Prostate gland (tissue), 2 donors: Measurements from ENCODE around the gene OR6K6. TPM values are rescaled to one million over a fixed set of nuclear protein-coding genes. Genes with fewer than 3 reads are reported as not detected.

Source experiments
- DNase-seq: peaks from one replicate; pipeline ENCODE4 v3.0.0-alpha.2; 2019; ENCODE audit warnings: low spot score
- H3K27ac ChIP-seq, 2 donors: fragments of 200-600 bp; sonication (generic); 2 replicates each; pipeline ENCODE4 v1.5.1; 2017 to 2019
- H3K27me3 ChIP-seq: fragments of 200-600 bp; sonication (generic); replicated peaks from 2 replicates; pipeline ENCODE4 v1.5.1; 2019; ENCODE audit not compliant: insufficient read depth
- H3K36me3 ChIP-seq, 2 donors: fragments of 200-600 bp; sonication (generic); 1 replicate in 1 of 2; 2 replicates in 1 of 2; pipeline versions ENCODE4 v1.5.1 to v1.8.1; 2017 to 2019
- H3K4me1 ChIP-seq: fragments of 200-600 bp; sonication (generic); replicated peaks from 2 replicates; pipeline ENCODE4 v1.5.1; 2019
- H3K4me3 ChIP-seq, 2 donors: fragments of 200-600 bp; sonication (generic); 2 replicates each; pipeline ENCODE4 v1.5.1; 2017 to 2019
- H3K9me3 ChIP-seq: fragments of 200-600 bp; sonication (generic); 2 replicates; pipeline ENCODE4 v1.5.1; 2017
- CTCF ChIP-seq, 4 experiments: fragments of 200-600 bp in 2 of 4; fragments of 450-650 bp in 2 of 4; sonication (generic) in 2 of 4; IDR thresholded peaks; 1 replicate in 3 of 4; 2 replicates in 1 of 4; pipeline ENCODE4 v1.5.1; 2016 to 2019; ENCODE audit warnings: antibody characterized with exemption in 4 of 4, mild to moderate bottlenecking in 2 of 4, moderate library complexity in 2 of 4
- POLR2A ChIP-seq: fragments of 450-650 bp; IDR thresholded peaks from one replicate; pipeline ENCODE4 v1.6.1; 2016; ENCODE audit warnings: antibody characterized with exemption, mild to moderate bottlenecking
- POLR2AphosphoS5 ChIP-seq: sonication (generic); formaldehyde crosslinking; IDR thresholded peaks from one replicate; pipeline ENCODE4 v1.6.1; 2017; ENCODE audit warnings: antibody characterized with exemption
- WGBS: methylation state at CpG from one replicate; pipeline ENCODE4 v1.1.5; 2018; 5-methylcytosine and 5-hydroxymethylcytosine counted together
- intact Hi-C: fragments of 100-400 bp; cut with DNase I; formaldehyde crosslinking; loops from one replicate; pipeline ENCODE4 v1.14.2; 2022
- small RNA-seq, 2 donors: library from RNA; depleted of rRNA; stranded (forward); fragments of <200 nt; gene quantifications; one replicate each; pipeline ENCODE3, GENCODE V24; 2016
- total RNA-seq, 2 donors: library from RNA; depleted of rRNA; stranded (reverse); fragments of >200 nt; gene quantifications; one replicate each; pipeline ENCODE4 v1.1.0, GENCODE V29; 2016

The OR6K6 gene
- total RNA-seq, 2 donors from 2014 or later, result not detected

- TF ChIP-seq POLR2AphosphoS5 (no peak), CTCF (IDR thresholded peaks at IDR 0.05) (no peak), POLR2A (no peak)
- Histone ChIP-seq H3K4me1 (no peaks in the 10 kb centered on the region), H3K27ac (no peak overlapping the region), H3K27me3 (no peaks in the 10 kb centered on the region), H3K9me3 (no peaks in the 10 kb centered on the region), H3K36me3 (no peaks in the 10 kb centered on the region), H3K4me3 (no peak overlapping the region)
- WGBS, result 80% methylated on average over 4 of the region's 4 CpGs
- DNase-seq, result no peak
- intact Hi-C loops, result no loop called here
These were observed 45.2 kb downstream of the OR6K6 start for GRCh38 chr1:158799689-158800088.

- no peak overlapping the region for H3K27ac ChIP-seq
These were observed 46.0 kb downstream of the OR6K6 start for GRCh38 chr1:158800526-158800925.

GRCh38 chr1:158801396-158801795 lies 46.9 kb downstream of the OR6K6 start:
- 92% methylated on average over 1 of the region's 1 CpG for WGBS
- DNase-seq, result no peak
- no peak for TF ChIP-seq POLR2AphosphoS5
- TF ChIP-seq POLR2A, result no peak
- TF ChIP-seq CTCF (IDR thresholded peaks at IDR 0.05), result no peak
- Histone ChIP-seq H3K27me3 (no peaks in the 10 kb centered on the region), H3K9me3 (no peaks in the 10 kb centered on the region), H3K4me1 (no peaks in the 10 kb centered on the region), H3K4me3 (no peak overlapping the region), H3K27ac (no peak overlapping the region), H3K36me3 (no peaks in the 10 kb centered on the region)
- intact Hi-C loops, result no loop called here

More at GRCh38 chr1:158800526-158800925, 46.0 kb downstream of the OR6K6 start:
- no peaks in the 10 kb centered on the region for H3K4me1 ChIP-seq
- TF ChIP-seq CTCF (IDR thresholded peaks at IDR 0.05), result no peak
- H3K27me3 ChIP-seq, result no peaks in the 10 kb centered on the region
- 90% methylated on average over 2 of the region's 2 CpGs for WGBS
- no peaks in the 10 kb centered on the region for H3K36me3 ChIP-seq
- intact Hi-C loops, result no loop called here
- no peak for DNase-seq
- no peak overlapping the region for H3K4me3 ChIP-seq
- no peaks in the 10 kb centered on the region for H3K9me3 ChIP-seq

- 79% methylated on average over 1 of the region's 1 CpG for WGBS
- Histone ChIP-seq H3K36me3 (no peaks in the 10 kb centered on the region), H3K9me3 (no peaks in the 10 kb centered on the region), H3K4me3 (no peak overlapping the region), H3K4me1 (no peaks in the 10 kb centered on the region), H3K27me3 (no peaks in the 10 kb centered on the region), H3K27ac (no peak overlapping the region)
- DNase-seq, result no peak
- intact Hi-C loops, result no loop called here
- TF ChIP-seq POLR2A (no peak), POLR2AphosphoS5 (no peak), CTCF (IDR thresholded peaks at IDR 0.05) (no peak)
These were observed 49.2 kb downstream of the OR6K6 start for GRCh38 chr1:158803678-158804077.

Small RNA genes lying within 50 kb of the gene (small RNA-seq; reads per million reads assigned to genes)
- gene OR2AQ1P, result 0 reads per million in 2 donors

Other genes with a start within 250 kb of the OR6K6 start
- gene OR6Y1, start 200.3 kb upstream of the OR6K6 start, total RNA-seq, result not detected
- not detected for gene OR6P1, start 184.1 kb upstream of the OR6K6 start, total RNA-seq
- not detected for gene OR10X1, start 174.8 kb upstream of the OR6K6 start, total RNA-seq
- not detected for gene OR10Z1, start 149.5 kb upstream of the OR6K6 start, total RNA-seq
- gene SPTA1, start 68.0 kb upstream of the OR6K6 start, total RNA-seq, result under 1 TPM in 1 of 2 donors, not detected in 1; 0.28 TPM
- gene OR6K2, start 54.1 kb upstream of the OR6K6 start, total RNA-seq, result not detected
- gene OR6K3, start 34.0 kb upstream of the OR6K6 start, total RNA-seq, result not detected
- not detected for gene OR6N1, start 17.5 kb downstream of the OR6K6 start, total RNA-seq
- gene OR6N2, start 26.5 kb downstream of the OR6K6 start, total RNA-seq, result not detected
- gene MNDA, start 76.6 kb downstream of the OR6K6 start, total RNA-seq, result 10 to 100 TPM in 1 of 2 donors, under 1 TPM in 1; 0.36 to 11.4 TPM
- under 1 TPM; 0.18 to 0.51 TPM for gene PYHIN1, start 176.8 kb downstream of the OR6K6 start, total RNA-seq